ENCODE data around the gene NTM. TPM values are rescaled to one million over a fixed set of nuclear protein-coding genes. Genes with fewer than 3 reads are reported as not detected.

Gene NTM
- total RNA-seq, 1 experiment from 2014 or later, result 16.4 TPM

DNA sequence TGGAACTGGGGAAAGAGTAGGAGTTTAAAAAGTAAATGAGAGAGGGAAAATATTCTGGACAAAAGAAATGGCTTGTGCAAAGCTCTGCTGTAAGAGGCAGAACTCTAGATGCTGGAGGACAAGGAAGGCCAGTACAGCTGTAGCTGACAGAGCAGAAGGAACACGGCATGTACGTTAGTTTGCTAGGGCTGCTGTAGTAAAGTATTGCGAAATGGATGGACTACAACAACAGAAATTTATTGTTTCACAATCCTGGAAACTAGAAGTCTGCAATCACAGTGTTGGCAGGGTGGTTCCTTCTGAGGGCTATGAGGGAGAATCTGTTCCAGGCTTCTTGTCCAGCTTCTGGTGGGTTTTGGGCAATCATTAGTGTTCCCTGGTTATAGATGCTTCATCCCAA lies 454.4 kb downstream of the NTM start:
- DNase-seq (ENCODE audit: low spot score) (no peak), ATAC-seq (no peak)
- peaks cover 29% of the 10 kb centered on the region for H3K4me1 Mint-ChIP-seq
- no peaks in the 10 kb centered on the region for H3K27me3 Mint-ChIP-seq (ENCODE audit: low read depth)
- H3K36me3 Mint-ChIP-seq, result no peaks in the 10 kb centered on the region
- ChIA-PET POLR2A (no interaction called here), CTCF (interaction anchor here (1.4 kb wide), 1 partner anchor 10 kb away, joined by 5 read pairs; no protein-coding TSS in a partner anchor)
- no peak overlapping the region for H3K4me3 Mint-ChIP-seq
- H3K27ac Mint-ChIP-seq, result no peak overlapping the region
- H3K9me3 Mint-ChIP-seq, result no peaks in the 10 kb centered on the region
- no peak for TF ChIP-seq FOXJ3 (CRISPR knock-in tag; IDR thresholded peaks at IDR 0.05; ENCODE audit: borderline replicate concordance)
- TF ChIP-seq ZNF232 (CRISPR knock-in tag; IDR thresholded peaks at IDR 0.05), result no peak
- no peak for TF ChIP-seq JAZF1 (CRISPR knock-in tag; IDR thresholded peaks at IDR 0.05)
- TF ChIP-seq RORB (CRISPR knock-in tag; IDR thresholded peaks at IDR 0.05), result no peak
- TF ChIP-seq E2F5 (CRISPR knock-in tag; IDR thresholded peaks at IDR 0.05), result no peak
- no peak for TF ChIP-seq ZNF263 (CRISPR knock-in tag; IDR thresholded peaks at IDR 0.05; ENCODE audit: low read depth)
- TF ChIP-seq HMGA2 (CRISPR knock-in tag; IDR thresholded peaks at IDR 0.05), result no peak
- no peak for TF ChIP-seq MYBL2 (CRISPR knock-in tag; IDR thresholded peaks at IDR 0.05)
- TF ChIP-seq, protein P1, sequence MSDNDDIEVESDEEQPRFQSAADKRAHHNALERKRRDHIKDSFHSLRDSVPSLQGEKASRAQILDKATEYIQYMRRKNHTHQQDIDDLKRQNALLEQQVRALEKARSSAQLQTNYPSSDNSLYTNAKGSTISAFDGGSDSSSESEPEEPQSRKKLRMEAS (CRISPR knock-in tag; IDR thresholded peaks at IDR 0.05), result no peak
- no peak for TF ChIP-seq ZNF138 (CRISPR knock-in tag; conservative IDR thresholded peaks at IDR 0.05)
- TF ChIP-seq, protein P2, sequence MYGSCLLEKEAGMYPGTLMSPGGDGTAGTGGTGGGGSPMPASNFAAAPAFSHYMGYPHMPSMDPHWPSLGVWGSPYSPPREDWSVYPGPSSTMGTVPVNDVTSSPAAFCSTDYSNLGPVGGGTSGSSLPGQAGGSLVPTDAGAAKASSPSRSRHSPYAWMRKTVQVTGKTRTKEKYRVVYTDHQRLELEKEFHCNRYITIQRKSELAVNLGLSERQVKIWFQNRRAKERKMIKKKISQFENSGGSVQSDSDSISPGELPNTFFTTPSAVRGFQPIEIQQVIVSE (CRISPR knock-in tag; IDR thresholded peaks at IDR 0.05; ENCODE audit: borderline replicate concordance), result no peak

DNA sequence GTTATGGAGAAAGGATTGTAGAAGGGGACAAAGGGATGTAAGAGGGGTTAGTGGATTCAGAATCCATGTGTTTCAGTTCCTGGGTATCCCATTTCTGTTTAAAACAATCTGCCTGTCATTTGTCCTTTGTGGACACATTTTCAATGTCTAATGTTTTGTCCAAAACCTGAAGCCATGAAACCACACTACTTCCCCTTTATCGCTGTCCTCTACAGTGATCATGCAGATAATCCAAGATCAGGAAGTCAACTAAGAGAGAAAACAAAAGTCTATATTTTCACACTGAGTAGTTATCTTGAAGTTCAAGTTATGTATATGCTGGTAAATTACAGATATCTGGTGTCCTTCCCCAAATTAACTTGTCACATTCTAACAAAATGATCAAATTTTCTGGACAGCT lies 457.0 kb downstream of the NTM start:
- Mint-ChIP-seq H3K27ac (no peak overlapping the region), H3K36me3 (no peaks in the 10 kb centered on the region), H3K4me3 (no peak overlapping the region), H3K27me3 (ENCODE audit: low read depth) (no peaks in the 10 kb centered on the region), H3K9me3 (no peaks in the 10 kb centered on the region), H3K4me1 (peaks cover 18% of the 10 kb centered on the region)
- TF ChIP-seq E2F4 (CRISPR knock-in tag; IDR thresholded peaks at IDR 0.05; ENCODE audit: borderline replicate concordance, low read depth) (no peak), SP1 (CRISPR knock-in tag; conservative IDR thresholded peaks at IDR 0.05) (no peak)
- POLR2A ChIA-PET, result no interaction called here
- ATAC-seq (no peak), DNase-seq (ENCODE audit: low spot score) (no peak)
- CTCF ChIA-PET, result no interaction called here

DNA sequence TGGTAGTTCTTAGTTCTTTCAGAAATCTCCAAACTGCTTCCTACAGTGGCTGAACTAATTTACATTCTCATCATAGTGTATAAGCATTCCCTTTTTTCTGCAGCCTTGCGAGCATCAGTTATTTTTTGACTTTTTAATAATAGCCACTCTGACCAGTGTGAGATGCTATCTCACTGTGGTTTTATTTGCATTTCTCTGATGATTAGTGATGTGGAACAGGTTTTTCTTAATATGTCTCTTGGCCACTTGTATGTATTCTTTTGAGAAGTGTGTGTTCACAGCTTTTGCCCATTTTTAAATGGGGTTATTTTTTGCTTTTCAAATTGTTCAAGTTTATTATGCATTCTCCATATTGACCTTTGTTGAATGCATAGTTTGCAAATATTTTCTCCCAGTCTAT lies 459.3 kb downstream of the NTM start:
- ChIA-PET POLR2A (no interaction called here), CTCF (no interaction called here)
- H3K36me3 Mint-ChIP-seq, result no peaks in the 10 kb centered on the region
- H3K4me3 Mint-ChIP-seq, result no peak overlapping the region
- no peak for ATAC-seq
- no peak overlapping the region for H3K27ac Mint-ChIP-seq
- no peak for DNase-seq (ENCODE audit: low spot score)
- no peaks in the 10 kb centered on the region for H3K9me3 Mint-ChIP-seq
- no peaks in the 10 kb centered on the region for H3K27me3 Mint-ChIP-seq (ENCODE audit: low read depth)
- H3K4me1 Mint-ChIP-seq, result no peaks in the 10 kb centered on the region
- TF ChIP-seq SMAD3 (CRISPR knock-in tag; IDR thresholded peaks at IDR 0.05; ENCODE audit: borderline replicate concordance), result no peak
- TF ChIP-seq ZNF121 (CRISPR knock-in tag; IDR thresholded peaks at IDR 0.05), result no peak
- TF ChIP-seq, protein P3, sequence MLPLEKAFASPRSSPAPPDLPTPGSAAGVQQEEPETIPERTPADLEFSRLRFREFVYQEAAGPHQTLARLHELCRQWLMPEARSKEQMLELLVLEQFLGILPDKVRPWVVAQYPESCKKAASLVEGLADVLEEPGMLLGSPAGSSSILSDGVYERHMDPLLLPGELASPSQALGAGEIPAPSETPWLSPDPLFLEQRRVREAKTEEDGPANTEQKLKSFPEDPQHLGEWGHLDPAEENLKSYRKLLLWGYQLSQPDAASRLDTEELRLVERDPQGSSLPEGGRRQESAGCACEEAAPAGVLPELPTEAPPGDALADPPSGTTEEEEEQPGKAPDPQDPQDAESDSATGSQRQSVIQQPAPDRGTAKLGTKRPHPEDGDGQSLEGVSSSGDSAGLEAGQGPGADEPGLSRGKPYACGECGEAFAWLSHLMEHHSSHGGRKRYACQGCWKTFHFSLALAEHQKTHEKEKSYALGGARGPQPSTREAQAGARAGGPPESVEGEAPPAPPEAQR (CRISPR knock-in tag; IDR thresholded peaks at IDR 0.05), result no peak
- TF ChIP-seq, protein P4, sequence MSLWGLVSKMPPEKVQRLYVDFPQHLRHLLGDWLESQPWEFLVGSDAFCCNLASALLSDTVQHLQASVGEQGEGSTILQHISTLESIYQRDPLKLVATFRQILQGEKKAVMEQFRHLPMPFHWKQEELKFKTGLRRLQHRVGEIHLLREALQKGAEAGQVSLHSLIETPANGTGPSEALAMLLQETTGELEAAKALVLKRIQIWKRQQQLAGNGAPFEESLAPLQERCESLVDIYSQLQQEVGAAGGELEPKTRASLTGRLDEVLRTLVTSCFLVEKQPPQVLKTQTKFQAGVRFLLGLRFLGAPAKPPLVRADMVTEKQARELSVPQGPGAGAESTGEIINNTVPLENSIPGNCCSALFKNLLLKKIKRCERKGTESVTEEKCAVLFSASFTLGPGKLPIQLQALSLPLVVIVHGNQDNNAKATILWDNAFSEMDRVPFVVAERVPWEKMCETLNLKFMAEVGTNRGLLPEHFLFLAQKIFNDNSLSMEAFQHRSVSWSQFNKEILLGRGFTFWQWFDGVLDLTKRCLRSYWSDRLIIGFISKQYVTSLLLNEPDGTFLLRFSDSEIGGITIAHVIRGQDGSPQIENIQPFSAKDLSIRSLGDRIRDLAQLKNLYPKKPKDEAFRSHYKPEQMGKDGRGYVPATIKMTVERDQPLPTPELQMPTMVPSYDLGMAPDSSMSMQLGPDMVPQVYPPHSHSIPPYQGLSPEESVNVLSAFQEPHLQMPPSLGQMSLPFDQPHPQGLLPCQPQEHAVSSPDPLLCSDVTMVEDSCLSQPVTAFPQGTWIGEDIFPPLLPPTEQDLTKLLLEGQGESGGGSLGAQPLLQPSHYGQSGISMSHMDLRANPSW (CRISPR knock-in tag; conservative IDR thresholded peaks at IDR 0.05; ENCODE audit: low read depth), result no peak
- TF ChIP-seq ELF4 (CRISPR knock-in tag; IDR thresholded peaks at IDR 0.05; ENCODE audit: low read depth), result no peak
- no peak for TF ChIP-seq IRF2 (CRISPR knock-in tag; IDR thresholded peaks at IDR 0.05; ENCODE audit: borderline replicate concordance, low read depth)
- no peak for TF ChIP-seq FOXK1 (CRISPR knock-in tag; IDR thresholded peaks at IDR 0.05)
- TF ChIP-seq SOX15 (CRISPR knock-in tag; IDR thresholded peaks at IDR 0.05), result no peak
- no peak for TF ChIP-seq E2F5 (CRISPR knock-in tag; IDR thresholded peaks at IDR 0.05)
- TF ChIP-seq ZNF423 (CRISPR knock-in tag; IDR thresholded peaks at IDR 0.05), result no peak
- TF ChIP-seq, protein P5, sequence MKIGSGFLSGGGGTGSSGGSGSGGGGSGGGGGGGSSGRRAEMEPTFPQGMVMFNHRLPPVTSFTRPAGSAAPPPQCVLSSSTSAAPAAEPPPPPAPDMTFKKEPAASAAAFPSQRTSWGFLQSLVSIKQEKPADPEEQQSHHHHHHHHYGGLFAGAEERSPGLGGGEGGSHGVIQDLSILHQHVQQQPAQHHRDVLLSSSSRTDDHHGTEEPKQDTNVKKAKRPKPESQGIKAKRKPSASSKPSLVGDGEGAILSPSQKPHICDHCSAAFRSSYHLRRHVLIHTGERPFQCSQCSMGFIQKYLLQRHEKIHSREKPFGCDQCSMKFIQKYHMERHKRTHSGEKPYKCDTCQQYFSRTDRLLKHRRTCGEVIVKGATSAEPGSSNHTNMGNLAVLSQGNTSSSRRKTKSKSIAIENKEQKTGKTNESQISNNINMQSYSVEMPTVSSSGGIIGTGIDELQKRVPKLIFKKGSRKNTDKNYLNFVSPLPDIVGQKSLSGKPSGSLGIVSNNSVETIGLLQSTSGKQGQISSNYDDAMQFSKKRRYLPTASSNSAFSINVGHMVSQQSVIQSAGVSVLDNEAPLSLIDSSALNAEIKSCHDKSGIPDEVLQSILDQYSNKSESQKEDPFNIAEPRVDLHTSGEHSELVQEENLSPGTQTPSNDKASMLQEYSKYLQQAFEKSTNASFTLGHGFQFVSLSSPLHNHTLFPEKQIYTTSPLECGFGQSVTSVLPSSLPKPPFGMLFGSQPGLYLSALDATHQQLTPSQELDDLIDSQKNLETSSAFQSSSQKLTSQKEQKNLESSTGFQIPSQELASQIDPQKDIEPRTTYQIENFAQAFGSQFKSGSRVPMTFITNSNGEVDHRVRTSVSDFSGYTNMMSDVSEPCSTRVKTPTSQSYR (CRISPR knock-in tag; IDR thresholded peaks at IDR 0.05), result no peak
